HL-60/S4 (cell line): ENCODE results near the gene MAPK11.

ENCODE experiments used
- in situ Hi-C: fragments of 300-500 bp; cut with MboI; formaldehyde crosslinking; loops from 2 replicates; pipeline ENCODE4 v1.14.3; 2022; ENCODE audit warnings: low sequenced_read_pairs

Gene MAPK11

DNA sequence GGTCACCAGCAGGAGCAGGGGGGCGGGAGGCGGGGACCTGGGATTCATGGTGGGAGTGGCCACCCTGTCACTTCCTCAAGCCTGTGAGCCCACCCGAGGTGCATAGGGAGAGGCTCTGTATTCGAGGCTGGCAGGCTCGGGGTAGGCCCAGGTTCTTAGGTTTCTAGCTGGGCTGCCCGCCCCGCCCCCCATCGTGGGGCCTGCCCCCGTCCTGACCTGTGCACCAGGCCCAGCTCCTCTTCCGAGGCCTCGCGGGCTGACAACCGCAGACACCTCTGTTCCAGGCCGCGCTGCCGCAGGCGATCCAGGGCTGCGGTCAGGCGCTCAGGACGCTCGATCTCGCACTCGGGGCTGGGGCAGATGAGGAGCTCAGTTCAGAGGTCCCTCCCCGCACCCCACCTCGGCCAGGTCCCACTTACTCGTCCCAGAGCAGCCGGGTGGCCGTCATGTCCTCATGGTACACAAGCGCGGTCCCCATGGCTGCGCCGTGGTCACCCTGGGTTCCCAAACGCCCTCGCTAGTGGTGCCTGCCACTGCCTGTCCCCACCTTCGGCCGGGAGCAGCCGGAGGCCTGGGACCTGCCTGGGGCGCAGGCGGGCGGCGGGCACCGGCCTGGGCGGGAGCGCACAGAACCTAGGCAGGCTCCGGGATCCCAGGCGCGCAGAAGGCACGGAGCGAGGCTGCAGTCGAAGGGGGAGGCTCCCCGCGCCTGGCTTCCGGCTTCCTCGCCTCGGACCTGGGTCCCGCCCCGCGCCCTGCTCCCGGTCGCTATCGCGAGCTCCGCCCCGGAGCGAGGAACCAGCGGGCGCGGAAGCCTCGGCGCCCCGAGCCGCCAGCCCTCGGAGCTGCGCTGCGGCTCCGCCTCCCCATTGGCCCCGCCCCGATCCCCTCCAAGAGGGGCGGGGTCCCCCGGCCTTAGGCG, 19.4 kb downstream of the MAPK11 start, which contains the start of gene HDAC10:
HDAC10 (minus strand) TSS at position 711 of the 922 bp plus-strand sequence; CDS start at position 478, 233 bp downstream.
- in situ Hi-C loops: no loop called here

DNA sequence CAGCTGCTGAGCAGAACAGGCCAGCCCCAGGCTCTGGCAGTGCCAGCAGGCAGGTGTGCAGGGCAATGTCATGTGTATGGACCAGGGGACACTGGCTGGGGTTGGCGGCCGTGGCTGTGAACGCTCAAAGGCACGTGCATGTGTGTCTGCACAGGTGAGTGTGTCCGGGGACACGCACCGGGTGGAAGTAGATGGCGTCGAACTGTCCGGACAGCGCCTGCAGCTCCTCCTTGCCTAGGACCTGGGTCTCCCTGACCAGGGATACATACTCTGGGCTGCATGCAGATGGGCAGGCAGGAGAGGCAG, 20.0 kb downstream of the MAPK11 start:
- in situ Hi-C loops: no loop called here

DNA sequence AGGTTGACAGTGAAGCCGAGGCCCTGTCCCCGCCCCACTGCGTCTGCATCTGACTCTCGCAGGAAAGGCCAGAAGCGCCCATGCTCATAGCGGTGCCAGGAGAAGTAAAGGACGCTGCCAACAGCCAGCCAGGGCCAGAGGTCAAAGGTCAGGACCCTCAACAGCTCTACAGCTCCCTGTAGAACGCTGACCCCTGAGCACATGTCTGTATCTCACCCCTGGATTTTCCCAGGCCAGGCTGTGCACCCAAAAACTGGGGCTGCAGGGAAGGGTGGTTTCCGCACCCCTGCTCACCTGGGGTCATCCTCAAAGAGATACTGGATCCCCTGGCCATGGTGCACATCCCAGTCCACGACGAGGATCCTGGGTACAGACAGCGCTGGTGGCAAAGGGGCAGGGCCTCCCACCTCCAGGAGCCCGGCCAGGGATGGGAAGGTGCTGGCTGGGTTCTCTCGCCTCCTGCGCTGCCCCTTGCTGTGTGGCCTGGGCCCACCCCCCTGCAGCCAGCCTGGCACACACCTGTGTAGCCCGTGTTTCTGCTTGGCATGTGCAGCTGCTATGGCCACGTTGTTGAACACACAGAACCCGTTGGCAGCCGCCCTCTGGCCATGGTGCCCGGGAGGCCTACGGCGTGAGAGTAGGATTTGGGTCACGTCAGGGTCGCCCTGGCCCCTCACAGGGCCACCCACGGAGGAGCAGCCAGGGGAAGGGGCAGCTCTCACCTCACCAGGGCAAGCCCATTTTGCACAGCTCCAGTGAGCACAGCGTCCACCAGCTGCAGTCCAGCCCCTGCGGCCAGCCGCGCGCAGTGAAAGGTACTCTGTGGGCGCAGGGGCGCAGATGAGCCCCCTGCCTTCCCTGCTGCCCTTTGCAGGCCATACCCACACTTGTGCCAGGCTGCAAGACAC, 20.6 kb downstream of the MAPK11 start:
- in situ Hi-C loops: no loop called here

DNA sequence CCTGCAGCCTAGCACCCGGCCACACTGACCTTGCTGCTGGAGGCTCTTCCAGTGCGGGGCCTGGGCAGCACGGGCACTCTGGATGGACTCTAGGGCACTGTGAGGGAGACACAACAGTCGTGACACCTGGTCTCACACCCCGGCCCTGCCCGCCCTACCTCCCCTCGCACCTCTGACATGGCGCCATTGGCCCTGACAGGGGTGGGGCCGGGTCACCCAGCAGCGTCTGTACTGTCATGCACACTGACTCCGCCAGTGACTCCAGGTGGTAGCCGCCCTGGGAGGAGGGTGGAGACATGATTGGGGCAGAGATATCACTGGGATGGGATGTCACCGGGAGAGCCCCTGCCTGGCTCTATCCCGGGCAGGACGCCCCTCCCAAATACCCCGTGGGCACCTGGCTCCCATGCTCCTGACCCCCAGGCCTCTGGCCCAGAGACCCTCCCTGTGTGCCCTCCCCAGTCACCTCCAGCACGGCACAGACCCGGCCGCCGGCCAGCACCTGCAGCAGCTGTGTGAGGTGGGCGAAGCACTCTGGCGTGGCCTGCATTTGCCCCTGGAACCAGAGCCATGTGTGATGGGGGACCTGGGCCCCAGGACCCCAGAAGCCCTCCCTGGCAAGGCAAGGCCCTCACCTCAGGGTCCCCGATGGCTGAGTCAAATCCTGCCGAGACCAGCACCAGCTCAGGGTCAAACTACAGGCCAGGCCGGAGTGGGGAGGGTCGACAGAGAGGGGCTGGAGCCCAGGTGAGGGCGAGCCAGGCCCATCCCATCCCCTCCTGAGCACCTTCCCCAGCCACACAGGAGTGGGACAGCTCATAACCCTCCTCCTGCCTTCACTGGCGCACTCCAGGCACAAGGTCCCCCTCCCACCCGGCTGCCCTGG, 21.7 kb downstream of the MAPK11 start:
- in situ Hi-C loops: no loop called here

DNA sequence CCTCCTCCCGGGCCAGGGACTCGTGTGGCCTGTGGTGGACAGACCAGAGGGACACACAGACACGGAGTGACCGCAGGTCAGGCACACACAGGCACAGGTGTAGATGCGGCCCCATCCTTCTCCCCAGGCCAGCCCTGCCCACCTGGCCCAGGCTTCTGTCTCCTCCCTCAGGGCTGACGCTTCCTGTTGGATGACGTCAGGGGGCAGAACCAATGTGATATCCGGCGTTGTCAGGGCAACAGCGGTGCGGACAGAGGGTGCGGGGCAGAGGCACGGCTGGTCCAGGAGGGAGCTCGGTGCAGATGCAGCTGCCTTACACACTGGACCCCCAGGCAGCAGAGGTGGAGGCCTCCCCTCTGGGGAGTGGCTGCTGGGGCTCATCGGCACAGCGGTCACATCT, 22.4 kb downstream of the MAPK11 start:
- in situ Hi-C loops: no loop called here

DNA sequence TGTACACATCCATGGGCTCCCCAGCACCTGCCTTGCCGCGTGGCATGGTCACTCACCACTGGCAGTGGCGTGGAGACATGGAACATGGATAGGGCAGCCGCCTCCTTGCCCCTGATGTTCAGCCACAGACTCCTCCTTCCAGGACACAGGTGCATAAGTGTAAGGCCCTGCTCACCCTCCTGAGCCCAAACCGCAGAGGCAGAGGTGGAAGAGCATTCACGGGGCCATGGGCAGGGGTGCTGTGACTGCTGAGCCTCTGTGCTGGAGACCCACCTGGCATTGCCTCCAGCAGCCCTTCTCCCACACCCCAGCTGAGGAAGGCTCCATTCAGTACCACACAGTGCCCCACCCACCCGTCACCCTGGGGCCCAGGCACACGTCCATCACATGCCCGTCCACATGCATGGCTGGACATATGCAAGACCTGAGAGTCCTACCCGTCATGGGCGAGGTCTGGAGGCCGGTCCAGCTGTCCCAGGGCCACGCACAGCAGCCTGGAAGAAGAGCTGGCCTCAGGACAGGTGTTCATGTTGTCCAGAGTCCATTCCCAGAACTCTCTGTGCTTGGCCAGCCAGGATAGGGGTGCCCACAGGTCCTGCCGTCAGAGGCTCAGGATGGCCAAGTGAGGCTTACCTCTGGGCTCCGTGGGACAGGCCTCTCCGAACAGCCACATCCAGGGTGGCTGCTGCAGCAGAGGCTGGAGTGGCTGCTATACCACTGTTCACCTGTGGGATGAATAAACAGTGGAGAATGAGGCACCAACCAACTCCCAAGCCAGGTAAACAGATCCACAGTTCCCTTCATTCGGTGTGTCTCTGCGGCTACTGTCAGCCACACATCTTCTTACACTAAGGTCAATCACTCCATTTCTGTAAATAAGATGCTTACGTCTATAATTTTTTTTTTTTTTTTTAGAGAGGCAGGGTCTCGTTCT, 23.7 kb downstream of the MAPK11 start:
- in situ Hi-C loops: no loop called here

DNA sequence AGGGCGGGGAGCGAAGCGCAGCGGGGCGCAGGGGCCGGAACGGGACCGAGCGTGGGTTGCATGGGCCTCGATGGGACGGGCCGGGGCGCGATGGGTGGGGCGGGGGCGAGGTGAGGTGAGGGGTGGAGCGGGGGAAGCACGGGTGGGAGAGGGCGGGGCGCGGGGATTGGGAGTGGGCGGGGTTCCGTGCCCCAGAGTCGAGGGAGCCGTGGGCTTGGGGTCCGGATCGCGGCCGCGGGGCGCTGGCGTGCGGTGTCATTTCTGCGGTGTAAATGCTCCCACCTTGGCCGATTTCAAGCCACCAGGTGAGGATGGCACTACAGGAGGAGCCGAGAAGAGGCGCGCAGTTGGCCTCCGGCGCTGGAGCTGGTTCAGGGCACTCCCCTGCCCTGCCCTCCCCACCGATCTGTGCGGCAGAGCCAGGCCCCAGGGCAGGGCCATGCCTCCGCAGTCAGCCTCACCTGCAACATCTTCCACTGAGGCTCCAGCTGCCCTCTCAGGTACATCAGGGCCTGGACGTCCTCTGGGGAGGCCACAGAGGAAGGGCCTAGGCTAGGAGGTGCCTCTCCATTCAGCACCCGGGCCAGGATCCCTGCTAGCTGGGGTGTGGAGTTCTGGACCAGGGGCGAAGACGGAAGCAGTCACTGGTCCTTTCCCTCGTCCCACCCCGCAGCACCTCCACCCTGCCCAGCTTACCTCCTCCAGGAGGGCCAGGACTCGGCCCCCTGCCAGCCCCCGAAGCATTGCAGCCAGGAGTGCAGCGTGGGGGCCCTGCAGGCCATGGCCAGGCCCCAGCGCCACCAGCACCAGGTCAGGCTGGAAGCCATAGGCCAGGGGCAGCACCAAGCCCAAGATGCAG, 24.7 kb downstream of the MAPK11 start:
- in situ Hi-C loops: no loop called here

DNA sequence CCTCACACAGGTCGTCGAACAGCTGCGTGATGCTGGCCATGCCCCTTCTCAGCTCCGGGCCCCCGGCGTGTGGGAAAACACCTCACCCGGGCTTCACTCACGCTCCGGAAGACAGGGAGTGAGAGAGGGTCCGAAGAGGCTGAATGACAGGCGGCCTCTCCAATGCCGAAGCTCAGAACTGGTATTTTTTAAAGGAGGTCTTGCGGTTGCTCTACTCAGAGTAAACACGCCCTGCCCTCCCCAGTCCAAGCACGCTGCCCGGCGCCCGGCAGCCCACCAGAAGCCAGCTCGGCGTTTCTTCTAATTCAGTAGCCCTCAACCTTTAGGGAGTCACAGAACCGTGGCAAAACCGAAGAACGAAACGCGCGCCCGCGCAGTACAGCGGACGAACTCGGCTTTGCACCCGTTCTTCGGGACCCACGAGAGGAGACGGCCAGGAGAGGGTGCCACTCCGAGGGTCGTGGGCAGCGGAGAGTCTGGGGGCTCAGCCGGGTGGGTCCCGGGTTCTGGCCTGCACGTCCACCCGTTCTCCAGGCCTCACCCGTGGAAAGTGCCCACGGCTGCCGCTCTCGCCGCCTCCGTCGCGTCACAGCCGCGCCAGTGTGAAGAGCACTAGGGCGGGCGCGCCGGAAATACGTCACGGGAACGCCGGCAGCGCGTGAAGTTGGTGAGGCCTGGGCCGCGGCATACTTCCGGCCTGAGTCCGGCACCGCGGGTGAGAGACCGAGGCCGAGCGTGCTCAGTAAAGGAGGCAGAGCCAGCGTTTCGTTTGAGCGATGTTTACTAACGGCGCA, 25.6 kb downstream of the MAPK11 start, which contains the start of gene TUBGCP6:
TUBGCP6 (minus strand) TSS at position 604 of the 794 bp plus-strand sequence; CDS start at position 40, 564 bp downstream.
- in situ Hi-C loops: no loop called here

DNA sequence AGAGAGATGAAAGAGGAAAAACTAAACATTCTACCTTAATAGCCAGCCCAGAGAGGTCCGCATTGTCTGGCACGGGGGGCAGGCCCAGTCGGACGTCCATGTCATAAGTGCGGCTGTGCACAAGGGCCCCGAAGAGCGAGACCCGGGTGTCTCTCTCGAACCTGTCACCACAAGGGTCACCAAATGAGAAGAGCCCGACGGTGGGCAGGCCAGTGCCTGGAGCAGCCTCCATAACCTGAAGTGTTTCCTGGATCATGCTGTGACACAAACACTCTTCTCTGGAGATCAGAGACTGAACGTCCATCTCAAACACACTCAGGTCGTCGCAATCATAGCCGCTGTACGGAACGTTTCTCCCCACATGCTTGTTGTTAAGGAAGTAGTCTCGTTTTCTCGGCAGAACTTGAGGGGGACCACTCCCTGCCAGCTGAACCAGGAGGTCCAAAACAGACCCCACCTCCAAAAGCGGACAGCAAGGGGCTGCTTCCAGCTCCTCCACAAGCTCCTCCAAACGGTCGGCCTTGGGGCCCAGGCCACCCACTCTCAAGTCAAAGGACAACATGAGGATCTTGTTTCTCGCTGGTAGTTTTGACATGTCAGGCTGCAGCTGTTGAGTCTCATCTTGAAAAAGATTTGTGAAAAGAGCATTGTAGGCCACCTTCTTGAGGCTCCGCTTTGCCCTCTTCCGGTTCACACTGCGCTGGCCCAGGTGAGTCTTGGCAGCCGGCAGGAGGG, 26.3 kb downstream of the MAPK11 start:
- in situ Hi-C loops: no loop called here

DNA sequence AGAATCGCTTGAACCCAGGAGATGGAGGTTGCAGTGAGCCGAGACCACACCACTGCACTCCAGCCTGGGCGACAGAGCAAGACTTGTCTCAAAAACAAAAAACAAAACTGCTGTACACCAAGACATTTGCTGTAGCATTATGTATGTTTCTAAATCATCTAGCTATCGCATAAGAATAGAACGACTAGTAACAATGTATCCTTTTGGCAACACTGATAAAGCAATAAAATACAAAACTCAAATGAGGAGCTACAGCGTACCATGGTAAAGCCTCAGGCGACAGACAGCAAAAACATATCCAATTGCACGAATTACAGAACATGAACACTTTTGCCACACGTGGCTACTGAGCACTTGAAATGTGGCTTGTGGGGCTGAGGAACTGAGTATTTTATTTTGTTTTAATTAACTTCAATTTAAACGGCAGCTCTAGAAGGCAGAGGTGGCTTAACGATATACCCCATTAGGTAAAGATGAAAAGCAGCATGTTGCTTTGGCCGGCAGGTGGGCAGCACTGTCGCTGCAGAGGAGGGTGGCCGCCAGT, 27.7 kb downstream of the MAPK11 start:
- in situ Hi-C loops: no loop called here

DNA sequence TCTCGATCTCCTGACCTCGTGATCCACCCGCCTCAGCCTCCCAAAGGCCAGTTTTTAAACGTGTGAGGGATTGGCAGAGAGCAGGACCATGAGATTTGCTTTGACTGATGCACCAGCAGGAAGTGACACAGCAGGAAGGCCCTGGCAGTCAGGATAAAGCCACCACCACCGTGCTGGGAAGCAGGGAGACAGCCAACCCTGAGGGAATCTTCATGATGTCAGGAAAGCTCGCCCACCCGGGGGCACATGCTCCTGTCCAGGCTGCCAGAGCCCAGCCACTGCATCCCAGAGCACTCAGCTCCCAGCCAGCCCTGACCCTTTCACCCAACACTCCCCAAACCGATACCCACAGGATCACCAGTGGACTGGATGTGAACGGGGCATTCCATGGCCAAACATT, 31.4 kb downstream of the MAPK11 start:
- in situ Hi-C loops: no loop called here

DNA sequence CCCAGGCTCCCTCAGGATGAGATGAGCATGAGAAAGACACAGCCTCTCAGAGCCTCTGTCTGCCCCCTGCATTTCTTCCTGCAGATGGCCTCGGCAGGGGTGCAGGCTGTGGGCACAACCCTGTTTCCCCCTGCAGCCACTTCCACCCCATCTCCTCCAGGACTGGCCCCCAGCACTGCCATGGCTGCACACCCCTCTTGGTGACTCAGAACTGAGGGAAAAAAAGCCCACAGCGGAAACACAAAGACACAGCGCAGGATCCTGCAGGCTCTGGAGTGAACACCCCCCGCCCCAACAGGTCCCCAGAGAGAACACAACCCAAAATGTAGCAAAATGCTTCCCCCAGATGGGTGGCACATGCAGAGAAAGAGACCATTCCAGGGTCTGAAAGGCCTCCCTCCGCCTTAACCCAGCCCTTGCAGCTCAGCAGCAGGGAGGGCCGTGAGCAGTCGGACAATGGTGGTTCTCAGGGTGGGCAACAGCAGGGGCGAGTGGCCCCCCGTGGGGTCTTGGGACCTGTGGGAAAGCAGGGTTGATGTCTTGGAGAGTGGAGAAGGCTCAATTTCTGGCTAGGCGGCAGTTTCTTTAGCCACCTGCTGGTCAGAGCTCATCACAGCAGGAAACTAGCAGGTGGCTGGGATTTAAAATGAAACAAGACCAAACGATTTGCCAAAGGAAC, 33.3 kb downstream of the MAPK11 start:
- in situ Hi-C loops: no loop called here

DNA sequence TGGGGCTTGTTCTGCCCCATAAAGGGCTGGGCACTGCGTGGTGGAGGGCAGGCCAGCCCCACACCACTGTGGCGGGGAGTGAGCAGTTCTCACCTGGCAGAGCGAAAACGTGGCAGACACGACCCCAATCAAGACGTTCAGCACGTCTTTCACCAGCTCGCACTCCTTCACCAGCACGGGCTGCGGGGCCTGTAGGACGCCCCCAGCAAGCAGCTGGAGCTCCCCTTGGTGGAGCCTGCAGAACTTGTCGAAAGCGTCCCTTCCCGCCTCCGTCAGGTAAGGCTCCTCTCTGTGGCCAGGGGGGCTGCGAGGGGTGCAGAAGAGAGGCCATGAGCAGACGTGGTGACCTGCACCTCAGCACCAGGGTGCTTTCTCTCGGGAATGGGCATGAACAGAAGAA, 37.0 kb downstream of the MAPK11 start:
- in situ Hi-C loops: no loop called here

DNA sequence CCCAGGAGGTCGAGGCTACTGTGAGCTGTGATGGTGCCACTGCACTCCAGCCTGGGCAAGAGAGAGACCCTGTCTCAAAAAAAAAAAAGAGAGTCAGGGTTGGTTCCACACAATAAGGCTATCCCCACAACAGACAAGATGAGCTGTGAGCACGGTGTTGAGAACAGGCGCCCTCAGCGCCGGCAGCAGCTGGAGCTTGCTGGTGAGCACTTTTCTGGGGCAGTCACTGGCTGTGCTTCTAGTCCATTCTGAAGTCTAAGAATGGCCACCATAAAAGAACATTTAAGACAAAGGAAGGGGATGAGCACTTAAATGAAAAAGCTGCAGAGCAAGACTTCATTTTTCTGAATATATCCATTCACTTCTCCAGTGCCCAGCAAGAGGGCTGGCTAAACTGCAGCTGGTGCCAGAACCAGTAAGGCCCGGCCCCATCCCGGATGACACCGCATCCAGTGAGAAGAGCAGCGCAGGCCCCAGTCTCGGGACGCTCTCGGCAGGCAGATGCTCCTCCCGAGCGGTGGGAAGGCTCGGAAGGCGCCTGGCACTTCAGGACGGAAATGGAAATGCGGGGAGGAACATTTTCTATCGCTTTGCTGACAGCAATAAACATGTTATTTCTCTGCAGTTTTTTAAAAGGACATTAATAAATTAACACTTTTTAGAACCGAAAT, 37.6 kb downstream of the MAPK11 start:
- in situ Hi-C loops: no loop called here

DNA sequence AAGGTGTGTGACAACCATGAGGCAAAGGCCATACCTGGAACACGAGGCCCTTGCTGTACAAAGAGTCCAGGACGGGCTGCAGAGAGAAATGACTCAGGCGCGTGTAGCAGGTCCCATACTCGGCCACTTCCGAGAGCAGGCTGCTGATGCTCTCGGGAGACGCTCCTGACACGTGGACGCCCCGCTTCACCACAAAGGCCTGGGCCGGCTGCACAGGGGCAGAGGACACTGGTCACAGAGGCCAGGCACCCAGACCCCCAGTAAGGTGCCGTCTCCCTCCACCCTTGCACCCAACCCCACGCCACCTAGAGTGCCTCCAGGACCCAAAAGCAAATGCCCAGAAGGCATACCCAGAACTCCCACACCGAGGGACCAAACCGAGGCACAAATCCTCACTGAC, 40.8 kb downstream of the MAPK11 start:
- in situ Hi-C loops: no loop called here

DNA sequence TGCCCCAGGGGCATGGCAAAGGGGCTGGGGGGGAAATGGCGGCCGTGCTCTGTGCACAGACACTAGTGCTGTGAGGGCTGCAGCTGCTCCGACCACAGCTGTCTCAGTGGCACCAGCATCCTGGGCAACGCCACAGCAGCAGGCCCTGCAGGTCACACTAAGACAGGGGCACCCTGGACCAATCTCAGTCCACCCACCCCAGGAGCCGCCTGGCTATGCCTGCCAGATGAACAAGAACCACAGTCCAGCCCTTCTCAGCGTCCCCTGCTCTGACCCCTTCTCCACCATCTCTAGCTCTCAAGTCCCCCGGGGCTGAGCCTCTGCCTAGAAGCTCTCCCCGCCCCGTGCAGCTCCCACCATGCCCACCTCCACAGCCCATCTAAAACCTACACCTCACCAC, 41.8 kb downstream of the MAPK11 start:
- in situ Hi-C loops: no loop called here
